Lower lobe of right lung (tissue), 2 donors: ENCODE results near the gene ANXA3. TPM values are rescaled to one million over a fixed set of nuclear protein-coding genes. Genes with fewer than 3 reads are reported as not detected.

Experiments used
- ATAC-seq, 2 donors: fragments of 200-7000 bp; cut with Tn5 transposase; one replicate each; pipeline ENCODE4 v1.9.1; 2020 to 2022; ENCODE audit warnings: mild to moderate bottlenecking in 2 of 2, moderate library complexity in 2 of 2
- DNase-seq: peaks from one replicate; pipeline ENCODE4 v3.0.0-alpha.2; 2020
- H3K27ac ChIP-seq: fragments of 200-600 bp; one replicate; pipeline ENCODE4 v1.8.0; 2022
- H3K27me3 ChIP-seq: fragments of 200-600 bp; one replicate; pipeline ENCODE4 v1.8.0; 2022; ENCODE audit warnings: low read depth
- H3K36me3 ChIP-seq: fragments of 200-600 bp; one replicate; pipeline ENCODE4 v1.8.0; 2022; ENCODE audit warnings: mild to moderate bottlenecking
- H3K4me1 ChIP-seq: fragments of 200-600 bp; one replicate; pipeline ENCODE4 v1.8.0; 2022
- H3K4me3 ChIP-seq: fragments of 200-600 bp; one replicate; pipeline ENCODE4 v1.8.0; 2022; ENCODE audit warnings: mild to moderate bottlenecking
- H3K9me3 ChIP-seq: fragments of 200-600 bp; one replicate; pipeline ENCODE4 v1.8.0; 2022
- CTCF ChIP-seq: fragments of 200-600 bp; IDR thresholded peaks from one replicate; pipeline ENCODE4 v1.8.0; 2022; ENCODE audit warnings: antibody characterized with exemption, mild to moderate bottlenecking
- intact Hi-C: fragments of 100-400 bp; cut with DNase I; formaldehyde crosslinking; loops from one replicate; pipeline ENCODE4 v1.11.0; 2022
- total RNA-seq: library from RNA; stranded (reverse); fragmentation: NEBNext Ultra II Directional; extraction: Animal tissue kit (Norgen Biotek cat#: 25700); gene quantifications from one replicate; pipeline ENCODE4 v1.2.1, GENCODE V29; 2021
- donor health status: DM: no; HTN: yes; CAD: no; lungs with severe emphysema.

Gene ANXA3
- total RNA-seq, 1 donor from 2014 or later, result 148 TPM

- no peak for ATAC-seq
- intact Hi-C loops, result no loop called here
- Histone ChIP-seq H3K9me3 (no peaks in the 10 kb centered on the region), H3K36me3 (no peaks in the 10 kb centered on the region), H3K27me3 (no peaks in the 10 kb centered on the region), H3K4me1 (peaks cover 31% of the 10 kb centered on the region), H3K27ac (peak overlapping the region; percentile 50), H3K4me3 (no peak overlapping the region)
- no peak for DNase-seq
- no peak for TF ChIP-seq CTCF
These were observed 16.0 kb downstream of the ANXA3 start for GRCh38 chr4:78567500-78568060.

- Histone ChIP-seq H3K27me3 (no peaks in the 10 kb centered on the region), H3K36me3 (no peaks in the 10 kb centered on the region), H3K4me3 (no peak overlapping the region), H3K27ac (peak overlapping the region; percentile 58), H3K4me1 (peaks cover 31% of the 10 kb centered on the region), H3K9me3 (no peaks in the 10 kb centered on the region)
- DNase-seq (no peak), ATAC-seq (no peak)
- intact Hi-C loops, result no loop called here
- no peak for TF ChIP-seq CTCF
These were observed 17.2 kb downstream of the ANXA3 start for GRCh38 chr4:78568640-78569305.

- no peak overlapping the region for H3K4me3 ChIP-seq
- intact Hi-C loops, result no loop called here
- H3K36me3 ChIP-seq, result no peaks in the 10 kb centered on the region
- no peaks in the 10 kb centered on the region for H3K27me3 ChIP-seq
- TF ChIP-seq CTCF, result no peak
- ATAC-seq (peak in 1 of 2 donors; percentile 74), DNase-seq (no peak)
- H3K27ac ChIP-seq, result peak overlapping the region; percentile 58
- H3K4me1 ChIP-seq, result peaks cover 31% of the 10 kb centered on the region
- H3K9me3 ChIP-seq, result no peaks in the 10 kb centered on the region
These were observed 17.8 kb downstream of the ANXA3 start for GRCh38 chr4:78569306-78569821.

- intact Hi-C loops, result no loop called here
- Histone ChIP-seq H3K9me3 (no peaks in the 10 kb centered on the region), H3K4me3 (no peak overlapping the region), H3K27ac (no peak overlapping the region), H3K36me3 (no peaks in the 10 kb centered on the region), H3K27me3 (no peaks in the 10 kb centered on the region), H3K4me1 (peaks cover 31% of the 10 kb centered on the region)
- DNase-seq (no peak), ATAC-seq (no peak)
- TF ChIP-seq CTCF, result no peak
These were observed 18.5 kb downstream of the ANXA3 start for GRCh38 chr4:78570117-78570516.

- no peak overlapping the region for H3K4me3 ChIP-seq
- H3K9me3 ChIP-seq, result no peaks in the 10 kb centered on the region
- TF ChIP-seq CTCF, result no peak
- peaks cover 27% of the 10 kb centered on the region for H3K4me1 ChIP-seq
- no peaks in the 10 kb centered on the region for H3K36me3 ChIP-seq
- no peak for ATAC-seq
- H3K27ac ChIP-seq, result no peak overlapping the region
- no peak for DNase-seq
- H3K27me3 ChIP-seq, result no peaks in the 10 kb centered on the region
- intact Hi-C loops, result no loop called here
These were observed 20.2 kb downstream of the ANXA3 start for GRCh38 chr4:78571804-78572203.
